GM23248 (cell line): Measurements from ENCODE around the gene PLIN1. TPM values are rescaled to one million over a fixed set of nuclear protein-coding genes. Genes with fewer than 3 reads are reported as not detected.

Source experiments
- DNase-seq: peaks from one replicate; pipeline ENCODE4 v3.0.0-alpha.2; 2015
- H2AFZ ChIP-seq: fragments of 200-600 bp; sonication (generic); 2 replicates; pipeline ENCODE4 v1.6.1; 2016; ENCODE audit warnings: antibody characterized with exemption
- H3F3A ChIP-seq: fragments of 200-600 bp; sonication (generic); 2 replicates; pipeline ENCODE4 v1.6.1; 2016; ENCODE audit warnings: mild to moderate bottlenecking, antibody characterized with exemption, mixed run types; ENCODE audit not compliant: insufficient read depth
- H3K27ac ChIP-seq: fragments of 200-600 bp; sonication (generic); 2 replicates; pipeline ENCODE4 v1.5.1; 2016; ENCODE audit warnings: mild to moderate bottlenecking
- H3K27me3 ChIP-seq: fragments of 200-600 bp; sonication (generic); replicated peaks from 2 replicates; pipeline ENCODE4 v1.6.1; 2016; ENCODE audit warnings: mild to moderate bottlenecking; ENCODE audit not compliant: insufficient read depth
- H3K36me3 ChIP-seq: fragments of 200-600 bp; sonication (generic); 2 replicates; pipeline ENCODE4 v1.6.1; 2016; ENCODE audit warnings: low read depth, mild to moderate bottlenecking
- H3K4me1 ChIP-seq: fragments of 200-600 bp; sonication (generic); 2 replicates; pipeline ENCODE4 v1.6.1; 2016; ENCODE audit warnings: mild to moderate bottlenecking; ENCODE audit not compliant: insufficient read depth
- H3K4me2 ChIP-seq: fragments of 200-600 bp; sonication (generic); one replicate; pipeline ENCODE4 v1.6.1; 2016; ENCODE audit warnings: mild to moderate bottlenecking; ENCODE audit not compliant: unreplicated experiment
- H3K4me3 ChIP-seq: fragments of 200-600 bp; sonication (generic); 2 replicates; pipeline ENCODE4 v1.5.1; 2016; ENCODE audit warnings: mild to moderate bottlenecking
- H3K79me2 ChIP-seq: fragments of 200-600 bp; sonication (generic); 2 replicates; pipeline ENCODE4 v1.6.1; 2016; ENCODE audit warnings: mild to moderate bottlenecking; ENCODE audit not compliant: insufficient read depth
- H3K9ac ChIP-seq: fragments of 200-600 bp; sonication (generic); 2 replicates; pipeline ENCODE4 v1.6.1; 2016; ENCODE audit warnings: mild to moderate bottlenecking
- H3K9me2 ChIP-seq: fragments of 200-600 bp; sonication (generic); 2 replicates; pipeline ENCODE4 v1.6.1; 2016; ENCODE audit warnings: mixed run types, mild to moderate bottlenecking, moderate library complexity; ENCODE audit not compliant: insufficient read depth
- H3K9me3 ChIP-seq: fragments of 200-600 bp; sonication (generic); one replicate; pipeline ENCODE4 v1.6.1; 2017; ENCODE audit warnings: low read depth
- H4K20me1 ChIP-seq: fragments of 200-600 bp; sonication (generic); 2 replicates; pipeline ENCODE4 v1.6.0; 2016; ENCODE audit not compliant: insufficient read depth
- EZH2 ChIP-seq: fragments of 200-600 bp; sonication (generic); IDR thresholded peaks from 2 replicates; pipeline ENCODE4 v1.6.1; 2018; ENCODE audit warnings: antibody characterized with exemption, mild to moderate bottlenecking; ENCODE audit not compliant: insufficient read depth, poor library complexity, severe bottlenecking
- EZH2phosphoT487 ChIP-seq: fragments of 200-600 bp; sonication (generic); IDR thresholded peaks from 2 replicates; pipeline ENCODE4 v1.6.1; 2018; ENCODE audit warnings: antibody characterized with exemption, moderate library complexity, mild to moderate bottlenecking, low read depth; ENCODE audit not compliant: insufficient read depth
- WGBS, 2 experiments: methylation state at CpG; one replicate each; pipeline ENCODE4 v1.1.6; 2015 to 2017; ENCODE audit warnings: low lambda C conversion rate in 2 of 2, low coverage in 1 of 2; ENCODE audit errors: missing lambda C conversion rate in 2 of 2; 5-methylcytosine and 5-hydroxymethylcytosine counted together
- in situ Hi-C: fragments of 300-500 bp; cut with MboI; formaldehyde crosslinking; loops from 2 replicates; pipeline ENCODE4 v1.15.0; 2020
- polyA plus RNA-seq: library from polyadenylated mRNA; unstranded; fragments of >200 nt; fragmentation: Nextera tagmentation; extraction: Ambion mirVana; gene quantifications from 2 replicates; pipeline ENCODE4 v1.2.1, GENCODE V29; 2016
- total RNA-seq: library from RNA; depleted of rRNA; stranded (reverse); fragments of >200 nt; shearing (Covaris generic); gene quantifications from 2 replicates; pipeline ENCODE4 v1.2.3, GENCODE V29; 2014; rRNA removed

Gene PLIN1, protein sequence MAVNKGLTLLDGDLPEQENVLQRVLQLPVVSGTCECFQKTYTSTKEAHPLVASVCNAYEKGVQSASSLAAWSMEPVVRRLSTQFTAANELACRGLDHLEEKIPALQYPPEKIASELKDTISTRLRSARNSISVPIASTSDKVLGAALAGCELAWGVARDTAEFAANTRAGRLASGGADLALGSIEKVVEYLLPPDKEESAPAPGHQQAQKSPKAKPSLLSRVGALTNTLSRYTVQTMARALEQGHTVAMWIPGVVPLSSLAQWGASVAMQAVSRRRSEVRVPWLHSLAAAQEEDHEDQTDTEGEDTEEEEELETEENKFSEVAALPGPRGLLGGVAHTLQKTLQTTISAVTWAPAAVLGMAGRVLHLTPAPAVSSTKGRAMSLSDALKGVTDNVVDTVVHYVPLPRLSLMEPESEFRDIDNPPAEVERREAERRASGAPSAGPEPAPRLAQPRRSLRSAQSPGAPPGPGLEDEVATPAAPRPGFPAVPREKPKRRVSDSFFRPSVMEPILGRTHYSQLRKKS
- total RNA-seq (not detected in 2 replicates), polyA plus RNA-seq (not detected in 2 replicates)

DNA sequence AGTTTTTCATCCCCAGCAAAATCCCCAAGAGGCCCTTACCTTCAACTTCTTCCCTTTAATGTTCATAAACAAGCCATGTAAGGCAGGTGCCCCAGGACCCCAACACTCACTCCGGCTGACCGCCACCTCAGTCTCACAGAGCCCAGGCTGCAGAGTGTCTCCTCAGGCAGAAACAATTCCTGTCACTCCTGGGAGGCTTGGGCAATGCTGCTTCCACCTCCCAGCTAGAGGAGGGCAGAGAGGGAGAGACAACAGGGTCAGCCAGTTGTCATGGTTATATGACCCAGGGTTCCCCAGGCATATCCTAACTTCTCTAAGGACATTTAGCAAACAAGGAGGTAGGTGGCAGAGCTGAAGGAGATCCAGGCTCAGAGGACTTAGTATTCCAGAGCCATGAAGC lies at the start of gene PLIN1:
Gene PLIN1, minus strand, starts transcription at position 156 of the 400 bp plus-strand sequence. CDS start 1,878 bp downstream, outside the sequence.
- Histone ChIP-seq H3K9me2 (no peaks in the 10 kb centered on the region), H4K20me1 (no peaks in the 10 kb centered on the region), H3F3A (peaks cover 28% of the 10 kb centered on the region), H3K9me3 (no peaks in the 10 kb centered on the region), H2AFZ (no peak within 1 kb of the TSS), H3K36me3 (no peaks in the 10 kb centered on the region), H3K27ac (no peak within 1 kb of the TSS), H3K9ac (no peak within 1 kb of the TSS), H3K79me2 (no peaks in the 10 kb centered on the region), H3K4me1 (peaks cover 16% of the 10 kb centered on the region), H3K4me2 (no peak within 1 kb of the TSS), H3K4me3 (no peak within 1 kb of the TSS), H3K27me3 (no peaks in the 10 kb centered on the region)
- DNase-seq, result no peak
- in situ Hi-C loops, result no loop called here
- TF ChIP-seq EZH2phosphoT487 (no peak), EZH2 (no peak)
- 88 to 97% methylated on average over 2 of the region's 2 CpGs for WGBS, 2 experiments

DNA sequence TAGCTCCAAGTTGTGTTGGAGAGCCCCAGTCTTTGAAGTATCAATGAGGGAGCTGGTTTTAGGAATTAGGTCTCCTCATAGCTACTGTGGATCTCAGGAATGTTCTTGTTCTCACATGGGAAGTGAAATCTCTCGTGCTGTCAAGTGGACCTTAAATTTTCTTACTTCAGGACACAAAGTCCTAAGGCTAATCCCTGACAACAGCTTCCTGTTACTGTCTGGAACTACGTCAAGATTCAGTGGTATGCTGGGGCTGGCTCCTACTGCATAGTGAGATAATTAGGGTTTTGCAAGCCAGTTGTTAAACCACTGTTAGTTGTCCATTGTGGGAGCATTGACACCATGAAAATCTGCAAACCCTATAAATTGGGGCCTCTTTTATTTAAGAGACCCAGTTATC lies 49.1 kb upstream of the PLIN1 start:
- Histone ChIP-seq H2AFZ (0 out of 2 replicates have a peak overlapping the region, but pooled peaks have one; percentile 29), H3K9me3 (no peaks in the 10 kb centered on the region), H3K79me2 (no peaks in the 10 kb centered on the region), H3F3A (no peaks in the 10 kb centered on the region), H4K20me1 (no peaks in the 10 kb centered on the region), H3K9me2 (no peaks in the 10 kb centered on the region), H3K27ac (no peak overlapping the region), H3K27me3 (peaks cover 11% of the 10 kb centered on the region), H3K4me1 (no peaks in the 10 kb centered on the region), H3K36me3 (no peaks in the 10 kb centered on the region), H3K4me2 (no peak overlapping the region), H3K4me3 (no peak overlapping the region), H3K9ac (no peak overlapping the region)
- no peak for TF ChIP-seq EZH2
- no peak for TF ChIP-seq EZH2phosphoT487
- peak; percentile 42 for DNase-seq
- in situ Hi-C loops, result no loop called here
- WGBS, 2 experiments, result 18 to 29% methylated on average over 2 of the region's 2 CpGs

DNA sequence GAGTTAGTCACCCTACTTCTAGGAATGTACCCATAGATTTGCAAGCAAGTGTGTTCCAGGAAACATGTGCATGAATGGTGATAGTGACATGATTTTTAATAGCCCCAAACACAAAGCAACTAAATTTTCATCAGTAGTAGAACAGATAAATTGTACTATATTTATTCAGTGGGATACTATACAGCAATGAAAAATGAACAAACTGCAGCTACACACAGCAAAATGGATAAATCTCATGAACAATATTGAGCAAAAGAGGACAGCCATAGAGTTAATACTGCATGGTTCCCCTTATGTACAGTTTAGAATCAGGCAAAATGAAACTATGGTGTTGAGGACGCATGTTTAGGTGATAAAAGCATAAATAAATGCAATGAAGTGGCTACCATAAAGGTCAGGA lies 45.9 kb upstream of the PLIN1 start:
- H3K27ac ChIP-seq, result no peak overlapping the region
- DNase-seq, result no peak
- H3F3A ChIP-seq, result no peaks in the 10 kb centered on the region
- WGBS, 2 experiments, result 59 to 76% methylated on average over 1 of the region's 1 CpG
- no peaks in the 10 kb centered on the region for H4K20me1 ChIP-seq
- TF ChIP-seq EZH2phosphoT487, result no peak
- no peak for TF ChIP-seq EZH2
- no peak overlapping the region for H3K9ac ChIP-seq
- no peaks in the 10 kb centered on the region for H3K9me2 ChIP-seq
- no peaks in the 10 kb centered on the region for H3K9me3 ChIP-seq
- no peaks in the 10 kb centered on the region for H3K36me3 ChIP-seq
- in situ Hi-C loops, result no loop called here
- H3K79me2 ChIP-seq, result no peaks in the 10 kb centered on the region
- H3K27me3 ChIP-seq, result peaks cover 10% of the 10 kb centered on the region; the same call in 1 of the 2 replicates
- H3K4me3 ChIP-seq, result no peak overlapping the region
- no peak overlapping the region for H3K4me2 ChIP-seq
- H2AFZ ChIP-seq, result no peak overlapping the region
- H3K4me1 ChIP-seq, result no peaks in the 10 kb centered on the region

DNA sequence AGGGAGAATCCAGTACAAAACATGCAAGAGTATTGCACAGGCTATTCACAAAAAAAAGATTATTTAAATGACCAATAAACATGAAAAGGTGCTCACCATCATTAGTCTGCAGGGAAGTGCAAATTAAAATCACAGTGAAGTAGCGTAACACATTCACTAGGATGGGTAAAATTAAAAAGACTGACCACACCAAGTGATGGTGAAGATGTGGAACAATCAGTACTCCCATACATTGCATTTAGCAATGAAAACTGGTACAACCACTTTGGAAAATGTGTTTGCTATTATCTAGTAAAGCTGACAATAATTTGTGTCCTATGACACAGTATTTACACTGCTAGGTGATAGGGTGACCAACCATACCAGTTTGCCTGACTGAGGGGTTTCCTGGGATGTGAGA lies 45.5 kb upstream of the PLIN1 start:
- no peak overlapping the region for H2AFZ ChIP-seq
- TF ChIP-seq EZH2, result no peak
- TF ChIP-seq EZH2phosphoT487, result no peak
- no peak overlapping the region for H3K27ac ChIP-seq
- H3K4me1 ChIP-seq, result no peaks in the 10 kb centered on the region
- no peaks in the 10 kb centered on the region for H3F3A ChIP-seq
- H3K9ac ChIP-seq, result no peak overlapping the region
- H3K4me3 ChIP-seq, result no peak overlapping the region
- no peaks in the 10 kb centered on the region for H3K36me3 ChIP-seq
- DNase-seq, result no peak
- H3K9me3 ChIP-seq, result no peaks in the 10 kb centered on the region
- H3K9me2 ChIP-seq, result no peaks in the 10 kb centered on the region
- no peaks in the 10 kb centered on the region for H3K79me2 ChIP-seq
- 73 to 88% methylated on average over 1 of the region's 1 CpG for WGBS, 2 experiments
- H4K20me1 ChIP-seq, result no peaks in the 10 kb centered on the region
- in situ Hi-C loops, result no loop called here
- H3K4me2 ChIP-seq, result no peak overlapping the region
- peaks cover 10% of the 10 kb centered on the region; the same call in 1 of the 2 replicates for H3K27me3 ChIP-seq
